OCI-M2 (cell line): ENCODE results near the gene NOC3L.
"Not testable (repeated sequence)": the region's sequence is repeated elsewhere in the genome, so short reads cannot be mapped to it uniquely, and the experiment has no call there.

Source experiments
- DNase-seq: peaks from one replicate; lab custom pipeline; 2025; ENCODE audit not compliant: unreplicated experiment; lab: John Stamatoyannopoulos, UW

The NOC3L gene

GRCh38 chr10:94361171-94361794, 1.5 kb downstream of the NOC3L start:
- no peak for DNase-seq

GRCh38 chr10:94358480-94358879, 4.3 kb downstream of the NOC3L start:
- no peak for DNase-seq

- DNase-seq = no peak
These were observed 5.5 kb downstream of the NOC3L start for GRCh38 chr10:94357193-94357592.

GRCh38 chr10:94355841-94356240, 6.9 kb downstream of the NOC3L start:
- no peak for DNase-seq

GRCh38 chr10:94353336-94353735, 9.4 kb downstream of the NOC3L start:
- no peak for DNase-seq

GRCh38 chr10:94351089-94351488, 11.7 kb downstream of the NOC3L start:
- no peak for DNase-seq

- not testable (repeated sequence) for DNase-seq
These were observed 12.2 kb downstream of the NOC3L start for GRCh38 chr10:94350500-94350899.

- no peak for DNase-seq
These were observed 13.4 kb downstream of the NOC3L start for GRCh38 chr10:94349327-94349726.

- no peak for DNase-seq
These were observed 18.1 kb downstream of the NOC3L start for GRCh38 chr10:94344522-94345122.

- DNase-seq = no peak
These were observed 19.6 kb downstream of the NOC3L start for GRCh38 chr10:94343151-94343550.

GRCh38 chr10:94334857-94335256, 27.9 kb downstream of the NOC3L start:
- no peak for DNase-seq

GRCh38 chr10:94333051-94333450, 29.7 kb downstream of the NOC3L start:
- DNase-seq = no peak

- no peak for DNase-seq
These were observed 34.1 kb downstream of the NOC3L start for GRCh38 chr10:94328613-94329012.

GRCh38 chr10:94327649-94328048, 35.1 kb downstream of the NOC3L start:
- no peak for DNase-seq

- DNase-seq = no peak
These were observed 38.0 kb downstream of the NOC3L start for GRCh38 chr10:94324609-94325233.

- DNase-seq = peak; percentile 25
These were observed 42.3 kb downstream of the NOC3L start for GRCh38 chr10:94320285-94320914.

- DNase-seq = no peak
These were observed 46.2 kb downstream of the NOC3L start for GRCh38 chr10:94316560-94316959.

GRCh38 chr10:94315975-94316464, 46.7 kb downstream of the NOC3L start:
- no peak for DNase-seq

- no peak for DNase-seq
These were observed 47.7 kb downstream of the NOC3L start for GRCh38 chr10:94315024-94315451.

GRCh38 chr10:94310369-94310768, 52.4 kb downstream of the NOC3L start:
- DNase-seq = no peak

GRCh38 chr10:94308866-94309265, 53.9 kb downstream of the NOC3L start:
- DNase-seq = no peak
